Measurements from ENCODE around the gene GFOD1. TPM values are rescaled to one million over a fixed set of nuclear protein-coding genes. Genes with fewer than 3 reads are reported as not detected.
A peak's percentile ranks its signal among the peaks of the same experiment; 100 is the strongest.
"Not testable (repeated sequence)": the region's sequence is repeated elsewhere in the genome, so short reads cannot be mapped to it uniquely, and the experiment has no call there.

Gene GFOD1
- total RNA-seq, 4 donors from 2014 or later, result 4.7 to 26.6 (median 10.1) TPM

DNA sequence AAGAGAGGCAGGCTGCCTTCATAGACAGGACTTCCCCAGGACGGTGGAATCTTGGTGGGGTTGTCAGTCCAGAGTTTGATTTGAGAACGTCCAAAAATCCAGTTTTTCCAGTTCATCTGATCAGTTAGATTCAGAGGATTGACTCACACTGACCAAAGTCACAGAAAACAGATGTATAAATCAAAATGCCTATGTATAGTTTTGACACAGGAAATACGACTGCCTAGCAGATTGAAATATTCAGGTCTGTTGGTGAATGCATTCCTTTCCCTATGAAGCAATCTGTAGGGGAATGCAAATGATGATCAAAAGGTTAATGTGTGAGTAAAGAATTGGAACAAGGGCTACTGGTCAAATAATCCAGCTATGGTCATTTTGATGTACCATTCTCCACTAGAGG is 29.7 kb upstream of the GFOD1 start:
- Histone ChIP-seq H3K4me3 (no peak overlapping the region), H3K27me3 (no peaks in the 10 kb centered on the region), H3K36me3 (no peaks in the 10 kb centered on the region), H3K27ac (no peak overlapping the region), H3K4me1 (no peaks in the 10 kb centered on the region), H3K9me3 (no peaks in the 10 kb centered on the region)
- intact Hi-C loops (cut with DNase I; ENCODE audit: low total_unique reads), result no loop called here
- TF ChIP-seq POLR2A (IDR thresholded peaks at IDR 0.05), result no peak
- TF ChIP-seq, protein P1, sequence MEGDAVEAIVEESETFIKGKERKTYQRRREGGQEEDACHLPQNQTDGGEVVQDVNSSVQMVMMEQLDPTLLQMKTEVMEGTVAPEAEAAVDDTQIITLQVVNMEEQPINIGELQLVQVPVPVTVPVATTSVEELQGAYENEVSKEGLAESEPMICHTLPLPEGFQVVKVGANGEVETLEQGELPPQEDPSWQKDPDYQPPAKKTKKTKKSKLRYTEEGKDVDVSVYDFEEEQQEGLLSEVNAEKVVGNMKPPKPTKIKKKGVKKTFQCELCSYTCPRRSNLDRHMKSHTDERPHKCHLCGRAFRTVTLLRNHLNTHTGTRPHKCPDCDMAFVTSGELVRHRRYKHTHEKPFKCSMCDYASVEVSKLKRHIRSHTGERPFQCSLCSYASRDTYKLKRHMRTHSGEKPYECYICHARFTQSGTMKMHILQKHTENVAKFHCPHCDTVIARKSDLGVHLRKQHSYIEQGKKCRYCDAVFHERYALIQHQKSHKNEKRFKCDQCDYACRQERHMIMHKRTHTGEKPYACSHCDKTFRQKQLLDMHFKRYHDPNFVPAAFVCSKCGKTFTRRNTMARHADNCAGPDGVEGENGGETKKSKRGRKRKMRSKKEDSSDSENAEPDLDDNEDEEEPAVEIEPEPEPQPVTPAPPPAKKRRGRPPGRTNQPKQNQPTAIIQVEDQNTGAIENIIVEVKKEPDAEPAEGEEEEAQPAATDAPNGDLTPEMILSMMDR (IDR thresholded peaks at IDR 0.05), result no peak
- no peak for DNase-seq

DNA sequence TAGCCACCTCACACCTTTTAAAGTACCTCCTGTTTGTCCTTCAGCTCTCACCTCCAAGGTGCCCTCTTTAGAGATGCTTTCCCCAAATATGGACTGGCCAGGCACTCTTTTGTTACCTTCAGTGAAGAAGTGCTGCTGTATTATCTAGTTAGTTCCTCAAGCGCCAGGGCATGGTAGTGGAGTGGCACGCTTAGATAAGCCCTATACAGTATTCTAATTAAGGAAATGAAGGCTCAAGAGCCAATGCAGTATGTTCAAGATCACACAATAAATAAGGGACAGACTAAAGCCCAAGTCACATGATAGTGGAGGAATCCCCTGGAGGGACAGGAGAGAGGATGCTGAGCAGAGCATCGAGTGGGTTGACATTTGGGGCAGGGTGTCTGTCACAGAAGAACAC is 28.5 kb upstream of the GFOD1 start:
- intact Hi-C loops (cut with DNase I; ENCODE audit: low total_unique reads), result no loop called here
- no peak for TF ChIP-seq POLR2A (IDR thresholded peaks at IDR 0.05)
- TF ChIP-seq, protein P1 (IDR thresholded peaks at IDR 0.05), result no peak
- no peaks in the 10 kb centered on the region for H3K9me3 ChIP-seq
- DNase-seq, result no peak
- H3K4me3 ChIP-seq, result no peak overlapping the region
- no peaks in the 10 kb centered on the region for H3K36me3 ChIP-seq
- H3K4me1 ChIP-seq, result no peaks in the 10 kb centered on the region
- H3K27me3 ChIP-seq, result no peaks in the 10 kb centered on the region
- no peak overlapping the region for H3K27ac ChIP-seq

GRCh38 chr6:13513626-13514502 is 26.5 kb upstream of the GFOD1 start:
- H3K36me3 ChIP-seq, result no peaks in the 10 kb centered on the region
- DNase-seq, result no peak
- H3K4me3 ChIP-seq, result no peak overlapping the region
- no peak overlapping the region for H3K27ac ChIP-seq
- TF ChIP-seq, protein P1 (IDR thresholded peaks at IDR 0.05), result no peak
- H3K4me1 ChIP-seq, result no peaks in the 10 kb centered on the region
- intact Hi-C loops (cut with DNase I; ENCODE audit: low total_unique reads), result no loop called here
- no peaks in the 10 kb centered on the region for H3K27me3 ChIP-seq
- no peaks in the 10 kb centered on the region for H3K9me3 ChIP-seq

DNA sequence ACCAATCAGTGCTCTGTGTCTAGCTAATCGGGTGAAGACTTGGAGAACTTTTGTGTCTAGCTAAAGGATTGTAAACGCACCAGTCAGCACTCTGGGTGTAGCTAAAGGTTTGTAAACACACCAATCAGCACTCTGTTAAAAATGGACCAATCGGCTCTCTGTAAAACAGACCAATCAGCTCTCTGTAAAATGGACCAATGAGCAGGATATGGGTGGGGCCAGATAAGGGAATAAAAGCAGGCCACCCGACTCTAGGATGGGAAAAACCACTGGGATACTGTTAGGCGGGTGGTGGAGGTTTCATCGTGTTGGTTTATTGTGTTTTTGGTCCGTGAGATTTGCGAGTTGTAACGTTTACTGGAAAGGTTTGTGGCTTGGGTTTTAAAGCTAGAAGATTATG is 25.5 kb upstream of the GFOD1 start:
- no peak overlapping the region for H3K27ac ChIP-seq
- no peaks in the 10 kb centered on the region for H3K27me3 ChIP-seq
- no peak for DNase-seq
- H3K4me3 ChIP-seq, result no peak overlapping the region
- H3K4me1 ChIP-seq, result no peaks in the 10 kb centered on the region
- intact Hi-C loops (cut with DNase I; ENCODE audit: low total_unique reads), result no loop called here
- H3K9me3 ChIP-seq, result no peaks in the 10 kb centered on the region
- TF ChIP-seq POLR2A (IDR thresholded peaks at IDR 0.05), result no peak
- TF ChIP-seq, protein P1 (IDR thresholded peaks at IDR 0.05), result no peak
- H3K36me3 ChIP-seq, result no peaks in the 10 kb centered on the region

- DNase-seq, result peak in 1 of 2 donors; percentile 40
- no peak for TF ChIP-seq POLR2A (IDR thresholded peaks at IDR 0.05)
- TF ChIP-seq, protein P1 (IDR thresholded peaks at IDR 0.05), result no peak
- Histone ChIP-seq H3K9me3 (no peaks in the 10 kb centered on the region), H3K4me1 (no peaks in the 10 kb centered on the region), H3K27me3 (no peaks in the 10 kb centered on the region), H3K27ac (no peak overlapping the region), H3K36me3 (no peaks in the 10 kb centered on the region), H3K4me3 (no peak overlapping the region)
- intact Hi-C loops (cut with DNase I; ENCODE audit: low total_unique reads), result no loop called here
Observed at GRCh38 chr6:13511913-13512717, 24.7 kb upstream of the GFOD1 start.

- H3K4me3 ChIP-seq; H3K4me1 ChIP-seq; H3K27me3 ChIP-seq; intact Hi-C loops (cut with DNase I; ENCODE audit: low total_unique reads); H3K9me3 ChIP-seq; DNase-seq; H3K27ac ChIP-seq; H3K36me3 ChIP-seq: not testable (repeated sequence)
Observed at GRCh38 chr6:13511141-13511571, 23.8 kb upstream of the GFOD1 start.

GRCh38 chr6:13510433-13510832 is 23.0 kb upstream of the GFOD1 start:
- H3K36me3 ChIP-seq; H3K4me1 ChIP-seq; H3K27me3 ChIP-seq; H3K9me3 ChIP-seq; H3K4me3 ChIP-seq; DNase-seq; intact Hi-C loops (cut with DNase I; ENCODE audit: low total_unique reads); H3K27ac ChIP-seq: not testable (repeated sequence)
